Activated T-cell treated with anti-CD3 and anti-CD28 coated beads for 48 hours (primary cell): ENCODE data around the gene TTR.

Source experiments
- DNase-seq: peaks from one replicate; pipeline ENCODE4 v3.0.0-alpha.2; 2020; ENCODE audit warnings: low read depth

TTR gene

GRCh38 chr18:31616586-31616985, 24.9 kb downstream of the TTR start:
- DNase-seq: no peak

DNA sequence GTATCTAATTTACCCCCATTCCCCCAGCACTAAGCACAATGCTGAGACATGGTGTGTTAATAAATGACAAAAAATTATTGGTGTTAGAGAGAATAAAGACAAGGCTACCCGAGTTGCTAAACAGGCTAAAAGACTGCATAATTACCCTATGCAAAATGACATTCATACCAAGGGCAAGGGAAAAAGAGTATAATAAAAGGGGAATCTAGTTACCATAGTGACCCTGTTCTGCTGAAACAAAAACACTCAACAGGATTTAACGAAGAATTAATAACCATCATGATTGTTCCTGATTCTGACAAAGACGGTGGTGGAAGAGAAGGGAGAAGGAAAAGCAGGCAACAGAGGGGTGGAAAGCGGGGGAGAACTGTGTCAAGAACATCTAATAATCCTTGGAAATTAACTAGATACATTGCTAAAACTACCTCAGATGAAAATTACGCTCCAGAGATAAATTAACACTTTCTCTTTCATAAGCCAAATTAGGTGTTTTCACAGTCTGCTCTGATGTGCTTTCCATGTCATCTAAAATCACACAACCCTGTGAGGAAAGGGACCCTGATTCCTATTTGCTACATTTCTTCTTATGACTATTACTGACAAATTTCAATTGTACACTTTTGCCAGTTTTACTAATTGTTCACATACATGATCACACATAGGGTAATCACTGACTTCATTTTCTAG, 25.5 kb downstream of the TTR start:
- no peak for DNase-seq

DNA sequence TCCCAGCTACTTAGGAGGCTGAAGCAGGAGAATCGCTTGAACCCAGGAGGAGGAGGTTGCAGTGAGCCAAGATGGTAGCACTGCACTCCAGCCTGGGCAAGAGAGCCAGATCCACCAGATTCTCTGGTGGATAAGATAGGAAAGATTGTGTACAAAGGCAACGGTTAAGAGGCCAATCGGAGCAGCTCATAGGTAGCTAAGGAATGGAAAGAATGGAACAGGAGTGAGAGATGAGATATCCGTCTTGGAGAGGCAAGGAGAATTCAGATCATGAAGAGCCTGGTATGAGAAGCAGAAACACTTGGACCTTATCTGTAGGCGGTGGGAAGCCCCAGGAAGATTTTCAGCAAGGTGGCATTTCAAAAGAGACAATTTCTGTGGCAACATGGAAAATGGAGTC, 27.1 kb downstream of the TTR start:
- DNase-seq: no peak

DNA sequence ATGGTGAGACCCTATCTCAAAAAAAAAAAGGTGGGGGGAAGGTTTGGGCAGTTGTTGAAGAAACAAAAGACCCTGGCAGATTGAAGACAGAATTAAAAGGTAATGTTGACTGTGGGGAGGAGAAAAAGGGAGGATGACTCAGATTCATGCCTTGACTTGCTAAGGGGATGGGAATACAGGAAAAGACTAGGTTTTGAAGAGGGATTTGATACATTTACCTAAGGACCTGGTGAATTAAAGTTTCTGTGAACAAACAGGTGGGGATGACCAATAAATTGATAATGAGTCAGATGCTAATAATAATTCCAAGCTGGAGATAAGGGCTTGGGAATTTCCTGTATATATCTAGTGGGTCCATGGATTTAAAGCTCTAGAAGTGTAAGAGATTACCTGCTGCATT, 27.6 kb downstream of the TTR start:
- DNase-seq: no peak

GRCh38 chr18:31624892-31625640, 33.4 kb downstream of the TTR start:
- no peak for DNase-seq

- no peak for DNase-seq
Observed at GRCh38 chr18:31626409-31626808, 34.7 kb downstream of the TTR start.

DNA sequence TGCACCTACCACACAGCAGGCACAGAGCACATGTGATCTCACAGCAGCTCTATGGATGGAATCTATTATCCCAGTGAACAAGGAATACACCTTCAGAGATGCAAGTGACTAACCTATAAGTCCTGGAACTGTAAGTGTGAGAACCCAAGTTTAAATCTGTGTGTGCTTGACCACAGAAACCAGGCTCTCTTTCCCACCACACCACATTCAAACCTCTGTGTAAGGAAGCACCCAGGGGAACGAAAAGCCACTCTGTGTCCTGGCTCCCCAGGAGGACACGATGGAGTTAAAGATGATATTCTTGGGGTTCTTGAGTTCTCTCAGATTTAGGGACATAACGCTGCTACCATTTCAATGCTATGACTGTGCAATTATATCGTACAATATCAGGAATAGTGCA, 38.9 kb downstream of the TTR start:
- DNase-seq: no peak

GRCh38 chr18:31631526-31631925, 39.8 kb downstream of the TTR start:
- no peak for DNase-seq

- no peak for DNase-seq
Observed at GRCh38 chr18:31632356-31632755, 40.7 kb downstream of the TTR start.

DNA sequence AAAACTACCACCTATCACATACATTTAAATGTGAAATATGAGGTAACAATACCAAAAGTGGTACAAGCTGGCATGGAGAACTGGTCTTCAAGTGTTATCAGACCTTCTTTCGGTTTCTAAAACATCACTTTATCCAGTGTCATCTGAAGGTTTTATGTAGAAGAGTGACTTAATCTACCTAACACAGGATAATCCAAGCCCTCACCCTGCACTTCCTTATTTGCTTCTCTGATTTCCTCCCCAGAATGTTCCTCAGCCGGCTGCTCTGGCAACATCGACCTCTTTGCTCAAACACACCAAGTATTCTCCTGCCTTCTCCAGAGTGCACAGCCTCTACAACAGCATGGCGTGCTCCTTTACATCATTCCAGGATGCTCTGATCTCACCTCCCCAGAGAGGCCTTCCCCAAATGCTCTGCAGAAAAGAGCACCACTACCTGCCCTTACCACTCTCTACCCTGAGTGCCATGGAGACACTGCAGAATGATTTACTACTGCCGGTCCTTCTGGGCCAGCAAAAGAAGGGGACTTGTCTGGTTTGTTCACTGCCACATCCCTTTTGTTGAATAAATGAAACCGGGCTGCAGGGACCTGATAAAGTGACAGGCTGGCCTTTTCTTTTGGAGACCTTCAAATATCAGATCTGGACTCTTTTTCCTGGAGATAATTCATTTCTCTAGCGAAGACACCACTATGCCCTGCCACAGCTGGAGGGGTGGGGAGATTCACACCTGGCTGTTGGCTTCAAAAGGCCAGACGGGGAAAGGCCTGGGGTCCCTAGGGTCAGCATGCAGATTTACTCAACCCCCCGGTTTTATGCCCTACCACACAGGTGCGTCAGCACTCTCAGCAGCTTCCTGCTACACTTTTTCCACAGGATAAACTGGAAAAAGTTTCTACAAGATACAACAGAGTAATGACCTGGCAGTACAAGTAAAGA, 42.0 kb downstream of the TTR start:
- DNase-seq: no peak

- no peak for DNase-seq
Observed at GRCh38 chr18:31634331-31634713, 42.6 kb downstream of the TTR start.

- DNase-seq: no peak
Observed at GRCh38 chr18:31636387-31636786, 44.7 kb downstream of the TTR start.

DNA sequence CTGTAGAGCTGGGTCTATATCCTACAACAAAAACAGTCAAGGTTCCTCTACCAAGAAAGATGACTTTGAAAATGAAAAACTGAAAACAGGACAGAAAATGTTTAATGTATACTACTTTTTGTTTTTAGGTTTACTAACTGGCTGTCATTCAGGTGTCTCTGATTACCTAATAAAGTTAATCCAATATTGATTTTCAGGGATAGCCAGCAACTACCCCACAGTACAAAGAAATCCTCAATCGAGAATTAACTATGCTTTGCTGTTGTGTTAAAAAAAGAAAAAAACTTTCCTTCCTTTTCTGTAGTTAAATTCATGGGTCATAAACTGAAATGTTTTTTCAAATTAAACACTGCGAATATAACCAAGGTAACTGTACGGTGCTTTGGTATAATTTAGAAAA, 45.8 kb downstream of the TTR start:
- DNase-seq: no peak

DNA sequence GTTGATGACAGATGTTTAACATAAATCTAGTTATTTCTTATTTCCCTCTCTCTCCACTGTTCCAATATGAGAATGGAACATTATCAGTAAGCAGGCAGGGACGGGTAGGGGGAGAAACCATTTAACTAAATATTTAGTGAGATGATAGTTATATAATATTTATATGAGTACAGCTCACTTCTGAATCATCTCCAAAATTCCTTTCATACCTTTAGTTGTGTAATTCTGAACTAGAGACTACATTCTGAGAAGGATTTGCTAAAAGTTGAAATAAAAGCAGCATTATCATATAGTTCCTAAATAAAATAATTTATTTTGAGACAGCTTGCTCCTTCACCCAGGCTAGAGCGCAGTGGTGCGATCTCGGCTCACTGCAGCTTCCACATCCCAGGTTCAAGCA, 51.3 kb downstream of the TTR start:
- DNase-seq: no peak

GRCh38 chr18:31645411-31645810, 53.7 kb downstream of the TTR start:
- no peak for DNase-seq

DNA sequence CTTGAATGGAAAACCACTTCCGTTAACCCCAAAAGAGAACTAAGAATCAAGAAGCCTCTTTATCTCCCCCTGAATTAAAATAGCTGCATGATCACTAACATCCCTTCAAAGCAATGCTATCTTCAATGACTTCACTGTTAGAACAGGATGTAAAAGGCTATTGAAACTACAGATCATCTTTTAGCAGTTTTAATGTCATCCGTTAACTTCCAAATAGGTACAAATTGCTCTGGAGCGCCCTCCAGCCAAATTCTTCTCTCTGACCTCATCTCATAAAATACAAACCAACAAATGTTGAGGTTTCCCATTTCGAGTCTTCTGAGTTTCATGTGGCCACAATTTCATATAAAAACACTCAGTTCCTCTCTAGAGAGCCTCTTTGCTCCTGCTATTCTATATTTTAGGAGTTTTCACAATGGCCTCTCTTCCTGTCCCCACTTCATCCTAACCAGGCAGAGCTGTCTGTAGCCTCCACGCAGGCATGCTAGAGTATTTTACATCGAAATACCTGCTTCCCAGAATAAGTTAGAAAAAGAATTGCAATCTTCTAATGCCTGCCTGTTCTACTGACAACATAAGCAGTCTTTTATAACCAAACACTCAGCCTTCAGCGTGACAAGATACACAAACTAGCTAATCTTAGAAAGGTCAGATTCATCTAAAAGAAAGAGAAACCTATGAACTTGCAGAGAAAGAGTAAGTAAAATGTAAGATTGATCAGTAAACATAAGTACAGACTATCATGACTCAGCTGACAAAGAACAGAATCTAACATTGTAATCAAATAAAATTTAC, 54.9 kb downstream of the TTR start:
- DNase-seq: no peak

DNA sequence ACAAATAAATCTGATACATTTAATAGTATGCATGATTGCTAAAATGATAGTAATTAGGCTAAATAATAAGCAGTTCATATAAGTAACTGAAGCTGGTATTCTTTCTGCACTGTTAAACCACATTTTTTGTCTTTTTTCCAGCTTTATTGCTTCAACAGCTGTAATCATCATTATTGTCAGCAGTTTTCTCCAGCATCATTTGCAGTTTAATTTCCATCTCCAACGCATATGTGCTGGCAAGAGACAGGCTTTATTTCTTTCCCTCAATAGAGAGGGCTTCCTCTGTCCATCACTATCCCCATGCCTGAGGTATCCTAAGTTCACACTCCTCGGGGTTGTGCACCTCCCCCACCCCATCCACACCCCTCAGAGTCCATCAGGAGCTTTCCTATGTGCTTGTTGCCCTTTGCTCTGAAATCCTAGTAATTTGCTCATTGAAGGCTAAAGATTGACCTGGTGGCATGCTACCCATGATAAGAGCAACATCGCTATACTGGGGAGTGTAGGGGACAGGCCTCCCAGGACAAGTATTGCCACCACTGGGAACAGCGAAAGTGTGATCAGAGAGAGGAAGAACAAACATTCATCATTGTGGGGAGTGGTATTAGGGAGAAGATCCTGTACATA, 55.6 kb downstream of the TTR start:
- DNase-seq: no peak
